NCI-H2171 (cell line): ENCODE results near the gene MAP1LC3A.
"Not testable (repeated sequence)": the region's sequence is repeated elsewhere in the genome, so short reads cannot be mapped to it uniquely, and the experiment has no call there.

Experiments
- DNase-seq: peaks from one replicate; lab custom pipeline; 2025; lab: John Stamatoyannopoulos, UW

The MAP1LC3A gene

GRCh38 chr20:34558320-34559218 lies at the start of gene MAP1LC3A:
TSS of gene MAP1LC3A (plus strand) at chr20:34558718. CDS start at chr20:34558869, 151 bp downstream.
- no peak for DNase-seq

GRCh38 chr20:34510575-34510974 lies 47.9 kb upstream of the MAP1LC3A start:
- no peak for DNase-seq

GRCh38 chr20:34511891-34512265 lies 46.6 kb upstream of the MAP1LC3A start:
- no peak for DNase-seq

GRCh38 chr20:34512266-34512954 lies 46.1 kb upstream of the MAP1LC3A start:
- no peak for DNase-seq

- DNase-seq = no peak
Observed at GRCh38 chr20:34512955-34513419, 45.5 kb upstream of the MAP1LC3A start.

GRCh38 chr20:34514034-34514433 lies 44.5 kb upstream of the MAP1LC3A start:
- not testable (repeated sequence) for DNase-seq

GRCh38 chr20:34514897-34515483 lies 43.5 kb upstream of the MAP1LC3A start:
- no peak for DNase-seq

GRCh38 chr20:34515484-34516246 lies 42.9 kb upstream of the MAP1LC3A start:
- peak; percentile 94 for DNase-seq

- DNase-seq = peak; percentile 99
Observed at GRCh38 chr20:34516247-34517113, 42.0 kb upstream of the MAP1LC3A start, which contains the start of gene DYNLRB1. TSS of gene DYNLRB1 (plus strand) at chr20:34516422. CDS start at chr20:34516459, 37 bp downstream.

GRCh38 chr20:34517114-34517505 lies 41.4 kb upstream of the MAP1LC3A start:
- no peak for DNase-seq

GRCh38 chr20:34518863-34519262 lies 39.7 kb upstream of the MAP1LC3A start:
- not testable (repeated sequence) for DNase-seq

GRCh38 chr20:34519841-34520240 lies 38.7 kb upstream of the MAP1LC3A start:
- DNase-seq = not testable (repeated sequence)

- peak; percentile 32 for DNase-seq
Observed at GRCh38 chr20:34522969-34523871, 35.3 kb upstream of the MAP1LC3A start.

GRCh38 chr20:34524426-34524825 lies 34.1 kb upstream of the MAP1LC3A start:
- no peak for DNase-seq

- DNase-seq = no peak
Observed at GRCh38 chr20:34525342-34525708, 33.2 kb upstream of the MAP1LC3A start.

- no peak for DNase-seq
Observed at GRCh38 chr20:34525709-34526416, 32.7 kb upstream of the MAP1LC3A start.

- DNase-seq = no peak
Observed at GRCh38 chr20:34526466-34526865, 32.1 kb upstream of the MAP1LC3A start.

- no peak for DNase-seq
Observed at GRCh38 chr20:34527016-34527415, 31.5 kb upstream of the MAP1LC3A start.

- no peak for DNase-seq
Observed at GRCh38 chr20:34528921-34529297, 29.6 kb upstream of the MAP1LC3A start.
